GM21529 (cell line): ENCODE results near the gene RHAG.
A peak's percentile ranks its signal among the peaks of the same experiment; 100 is the strongest.
"Not testable (repeated sequence)": the region's sequence is repeated elsewhere in the genome, so short reads cannot be mapped to it uniquely, and the experiment has no call there.

Source experiments
- ATAC-seq: cut with Tn5 transposase; IDR thresholded peaks from one replicate; pipeline ENCODE4 v1.9.1; 2021; ENCODE audit not compliant: unreplicated experiment

The RHAG gene

DNA sequence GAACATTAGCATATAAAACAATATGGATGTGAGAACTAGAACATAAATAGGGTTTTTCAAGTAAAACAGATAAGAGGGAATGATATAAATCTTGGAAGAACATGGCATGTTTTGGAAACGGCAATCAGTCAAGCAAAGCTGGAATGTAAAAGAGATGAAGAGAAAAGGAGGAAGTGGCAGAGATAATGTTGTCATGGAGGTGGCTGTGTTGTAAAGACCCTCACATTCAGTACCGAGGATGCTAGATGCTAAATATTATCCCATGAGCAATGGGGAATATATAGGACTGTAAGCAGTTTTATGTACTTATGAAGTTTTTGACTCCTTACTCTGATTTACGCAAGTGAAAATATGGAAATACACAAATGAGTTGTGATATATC lies 702 bp upstream of the RHAG start:
- no peak for ATAC-seq

DNA sequence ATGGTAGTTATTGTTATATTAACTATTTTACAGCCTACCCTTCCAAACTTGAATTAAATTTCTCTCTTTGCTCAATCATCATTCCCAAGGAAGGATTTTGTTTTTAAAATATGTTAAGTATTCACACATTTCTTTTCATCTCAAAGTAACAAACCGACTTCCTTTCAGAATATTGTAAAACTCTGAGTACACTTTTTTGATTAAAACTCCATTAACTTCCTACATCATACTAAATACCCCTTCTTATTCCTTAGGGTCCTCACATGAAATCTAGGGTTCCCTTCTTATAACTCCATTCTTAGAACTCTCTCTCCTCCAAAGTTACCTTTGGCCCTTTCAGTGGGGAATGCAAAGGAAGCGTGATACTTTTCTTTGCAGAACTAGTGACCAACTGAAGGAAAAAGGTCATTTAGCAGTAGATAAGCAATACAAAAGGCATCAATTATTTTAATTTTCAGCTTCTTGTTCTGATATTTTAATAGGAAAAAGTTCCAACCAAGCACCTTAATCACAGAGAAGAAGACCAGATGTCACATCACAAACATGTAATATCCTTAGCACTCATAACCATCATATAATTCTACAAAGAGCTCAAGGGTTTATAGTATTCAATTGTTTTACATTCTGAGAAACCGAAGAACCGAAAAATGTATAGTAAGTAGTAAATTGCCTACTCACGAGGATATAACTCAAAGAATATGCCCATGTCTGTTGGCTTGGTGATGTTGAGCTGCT lies 494 bp downstream of the RHAG start:
- ATAC-seq = no peak

DNA sequence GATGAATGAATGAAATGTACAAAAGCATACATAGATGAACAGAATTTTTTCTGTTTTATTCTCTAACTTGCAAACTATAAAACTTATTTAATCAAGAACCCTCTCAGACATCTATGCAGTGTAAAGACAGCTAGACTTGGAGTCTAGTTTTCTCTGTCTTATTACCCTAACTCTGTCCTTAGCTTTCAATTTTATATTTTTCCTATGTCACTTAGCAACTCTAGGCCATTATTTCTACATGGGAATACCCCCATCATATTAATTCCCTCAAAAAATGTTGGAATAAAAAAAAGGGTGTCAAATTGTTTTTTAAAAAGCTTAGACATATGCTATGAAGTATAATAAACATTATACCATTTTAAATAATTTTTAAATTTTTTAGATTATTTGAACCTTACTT lies 1.2 kb downstream of the RHAG start:
- no peak for ATAC-seq

DNA sequence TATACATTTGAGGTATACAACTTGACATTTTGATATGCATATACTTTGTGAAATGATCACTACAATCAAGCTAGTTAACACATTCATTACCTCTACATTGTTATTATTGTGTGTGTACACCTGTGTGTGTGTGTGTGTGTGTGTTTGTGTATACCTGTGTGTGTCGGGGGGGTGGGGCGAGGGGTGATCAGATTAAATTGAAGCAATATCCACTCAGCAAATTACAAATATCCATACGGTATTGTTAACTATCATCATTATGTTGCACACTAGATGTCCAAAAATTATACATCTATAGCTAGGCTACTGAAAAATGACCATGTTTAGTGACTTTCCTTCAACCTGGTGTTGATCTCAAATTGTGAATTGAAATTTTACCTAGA lies 1.8 kb downstream of the RHAG start:
- no peak for ATAC-seq

DNA sequence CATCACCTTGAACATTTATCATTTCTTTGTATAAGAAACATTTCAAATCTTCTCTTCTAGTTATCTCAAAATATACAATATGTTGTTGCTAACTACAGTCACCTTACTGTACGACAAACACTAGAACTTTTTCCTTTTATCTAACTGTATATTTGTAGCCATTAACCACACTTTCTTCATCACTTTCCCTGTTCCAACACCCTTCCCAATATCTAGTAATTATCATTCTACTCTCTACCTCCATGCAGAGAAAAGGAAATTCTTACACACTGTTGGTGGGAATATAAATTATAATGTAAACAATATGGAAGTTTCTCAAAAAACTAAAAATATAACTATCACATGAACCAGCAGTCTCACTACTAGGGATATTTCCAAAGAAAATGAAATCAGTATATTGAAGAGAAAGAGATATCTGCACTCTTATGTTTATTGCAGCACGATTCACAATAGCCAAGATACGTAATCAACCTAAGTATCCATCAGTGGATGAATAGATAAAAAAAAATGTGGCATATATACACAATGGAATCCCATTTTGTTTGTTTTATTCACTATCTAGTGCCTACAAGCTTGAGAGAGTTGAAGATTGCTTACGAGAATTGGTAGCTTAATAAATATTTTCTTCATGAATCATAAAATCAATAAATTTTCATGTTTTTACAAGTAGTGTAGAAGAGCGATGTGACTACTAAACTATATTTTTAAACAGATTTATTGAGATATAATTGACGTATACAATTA lies 2.4 kb downstream of the RHAG start:
- ATAC-seq = no peak

DNA sequence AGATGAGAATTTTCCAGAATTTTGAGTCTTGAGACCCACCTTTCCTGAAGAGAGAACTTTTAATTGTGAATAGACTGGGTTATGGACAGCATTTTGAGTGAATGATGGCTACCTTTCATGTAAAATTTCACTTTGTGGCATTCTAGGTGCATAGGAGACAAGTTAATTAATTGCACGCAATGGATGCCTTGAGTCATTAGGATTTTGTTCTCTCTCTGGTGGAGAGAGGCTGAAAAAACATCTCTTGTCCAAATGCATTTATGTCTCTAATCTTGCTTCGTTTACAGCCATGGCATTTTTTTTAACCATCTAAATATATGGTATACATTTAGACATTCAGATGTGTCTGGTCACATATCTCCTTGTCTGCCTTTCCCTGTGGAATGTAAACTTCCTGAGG lies 3.1 kb downstream of the RHAG start:
- no peak for ATAC-seq

DNA sequence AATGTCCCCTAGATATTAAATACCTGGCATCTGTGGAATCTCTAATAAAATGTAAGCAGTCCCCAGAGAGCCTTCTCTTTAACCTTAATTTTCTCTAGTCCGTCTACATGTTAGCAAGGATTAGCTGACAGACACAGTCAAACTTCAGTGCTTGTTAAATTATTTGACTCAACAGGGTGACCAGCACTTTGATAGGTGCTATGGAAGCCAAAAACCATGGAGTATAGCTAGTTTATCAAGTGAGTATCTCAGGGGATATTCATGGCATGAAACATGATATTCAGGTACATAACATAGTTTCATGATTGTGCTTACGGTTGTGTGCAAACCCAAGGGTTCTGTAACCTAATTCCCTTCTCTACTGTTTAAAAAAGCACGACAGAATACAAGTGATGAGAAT lies 3.9 kb downstream of the RHAG start:
- no peak for ATAC-seq

DNA sequence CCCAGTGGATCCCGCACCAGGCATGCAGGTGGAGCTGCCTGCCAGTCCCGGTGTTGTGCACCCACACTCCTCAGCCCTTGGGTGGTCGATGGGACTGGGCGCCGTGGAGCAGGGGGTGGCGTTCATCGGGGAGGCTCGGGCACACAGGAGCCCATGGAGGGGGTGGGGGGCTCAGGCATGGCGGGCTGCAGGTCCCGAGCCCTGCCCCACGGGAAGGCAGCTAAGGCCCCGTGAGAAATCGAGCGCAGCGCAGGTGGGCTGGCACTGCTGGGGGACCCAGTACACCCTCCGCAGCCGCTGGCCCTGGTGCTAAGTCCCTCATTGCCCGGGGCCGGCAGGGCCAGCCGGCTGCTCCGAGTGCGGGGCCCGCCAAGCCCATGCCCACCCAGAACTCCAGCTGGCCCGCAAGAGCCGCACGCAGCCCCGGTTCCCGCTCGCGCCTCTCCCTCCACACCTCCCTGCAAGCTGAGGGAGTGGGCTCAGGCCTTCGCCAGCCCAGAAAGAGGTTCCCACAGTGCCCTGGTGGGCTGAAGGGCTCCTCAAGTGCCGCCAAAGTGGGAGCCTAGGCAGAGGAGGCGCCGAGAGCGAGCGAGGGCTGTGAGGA lies 7.1 kb downstream of the RHAG start:
- not testable (repeated sequence) for ATAC-seq

DNA sequence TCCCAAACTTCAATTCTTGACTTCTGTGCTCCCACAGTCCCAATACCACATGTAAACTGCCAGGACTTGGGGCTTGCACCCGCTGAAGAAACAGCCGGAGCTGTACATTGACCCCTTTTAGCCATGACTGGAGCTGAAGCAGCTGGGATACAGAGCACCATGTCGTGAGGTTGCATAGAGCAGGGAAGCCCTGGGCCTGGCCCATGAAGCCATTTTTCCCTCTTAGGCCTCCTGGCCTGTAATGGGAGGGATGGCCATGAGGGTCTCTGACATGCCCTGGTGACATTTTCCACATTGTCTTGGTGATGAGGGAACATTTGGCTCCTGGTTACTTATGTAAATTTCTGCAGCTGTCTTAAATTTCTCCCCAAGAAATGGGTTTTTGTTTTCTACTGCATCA lies 9.8 kb downstream of the RHAG start:
- no peak for ATAC-seq

DNA sequence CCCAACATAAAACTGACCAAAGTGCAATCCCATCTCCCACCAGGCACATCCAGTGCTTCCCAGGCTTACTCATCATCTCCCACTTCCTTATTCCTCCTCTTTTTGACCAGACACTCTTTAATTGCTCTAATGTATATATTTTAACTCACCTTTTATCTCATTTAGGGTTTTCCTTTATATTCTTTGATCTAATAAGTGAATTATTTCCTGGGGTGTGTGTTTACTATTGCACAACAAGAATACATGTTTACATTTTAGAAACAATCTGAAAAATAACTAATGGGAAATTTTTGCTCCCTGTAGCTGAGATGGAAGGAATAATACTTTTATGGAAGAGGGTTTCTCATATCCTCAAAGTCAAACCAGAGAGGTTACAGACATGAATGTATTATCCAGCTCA lies 18.4 kb downstream of the RHAG start:
- ATAC-seq = no peak

DNA sequence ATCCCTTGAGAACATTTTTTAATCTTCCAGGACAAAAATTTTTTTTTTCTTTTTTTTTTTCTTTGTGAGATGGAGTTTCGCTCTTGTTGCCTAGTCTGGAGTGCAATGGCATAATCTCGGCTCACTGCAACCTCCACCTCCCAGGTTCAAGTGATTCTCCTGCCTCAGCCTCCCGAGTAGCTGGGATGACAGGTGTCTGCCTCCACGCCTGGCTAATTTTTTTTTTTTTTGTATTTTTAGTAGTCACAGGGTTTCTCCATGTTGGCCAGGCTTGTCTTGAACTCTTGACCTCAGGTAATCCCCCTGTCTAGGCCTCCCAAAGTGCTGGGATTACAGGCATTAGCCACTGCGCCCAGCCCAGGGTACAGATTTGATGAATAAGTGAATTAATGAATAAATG lies 22.5 kb downstream of the RHAG start:
- ATAC-seq = not testable (repeated sequence)

DNA sequence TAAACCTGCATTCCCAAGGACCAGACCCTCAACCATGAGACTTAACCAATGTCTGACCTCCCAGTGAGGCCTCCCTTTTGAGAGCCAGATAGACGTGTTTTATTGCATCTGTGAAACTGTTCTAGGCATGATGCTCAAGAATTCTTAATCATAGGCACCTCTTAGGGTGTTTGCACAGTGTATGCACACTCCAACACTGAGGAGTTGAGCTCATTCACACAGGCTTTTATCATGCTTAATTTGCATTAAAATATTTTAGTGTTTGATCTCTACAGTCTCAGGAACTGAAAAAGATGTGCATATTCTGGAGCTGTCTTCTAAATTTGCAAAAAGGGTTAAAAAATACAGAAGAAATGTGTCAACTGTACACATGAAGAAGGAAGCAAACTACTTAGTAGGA lies 27.4 kb downstream of the RHAG start:
- ATAC-seq = no peak

DNA sequence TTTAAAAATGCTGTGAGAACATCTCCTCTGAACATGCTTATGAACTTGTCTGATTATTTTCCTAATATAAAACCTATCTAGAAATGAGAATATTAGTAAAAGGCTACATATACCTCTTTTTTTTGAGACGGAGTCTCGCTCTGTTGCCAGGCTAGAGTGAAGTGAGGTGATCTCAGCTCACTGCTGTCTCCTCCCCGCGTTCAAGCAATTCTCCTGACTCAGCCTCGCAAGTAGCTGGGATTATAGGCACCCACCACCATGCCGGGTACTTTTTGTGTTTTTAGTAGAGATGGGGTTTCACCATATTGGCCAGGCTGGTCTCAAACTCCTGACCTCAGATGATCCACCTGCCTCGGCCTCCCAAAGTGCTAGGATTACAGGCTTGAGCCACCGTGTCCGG lies 28.4 kb downstream of the RHAG start:
- not testable (repeated sequence) for ATAC-seq

DNA sequence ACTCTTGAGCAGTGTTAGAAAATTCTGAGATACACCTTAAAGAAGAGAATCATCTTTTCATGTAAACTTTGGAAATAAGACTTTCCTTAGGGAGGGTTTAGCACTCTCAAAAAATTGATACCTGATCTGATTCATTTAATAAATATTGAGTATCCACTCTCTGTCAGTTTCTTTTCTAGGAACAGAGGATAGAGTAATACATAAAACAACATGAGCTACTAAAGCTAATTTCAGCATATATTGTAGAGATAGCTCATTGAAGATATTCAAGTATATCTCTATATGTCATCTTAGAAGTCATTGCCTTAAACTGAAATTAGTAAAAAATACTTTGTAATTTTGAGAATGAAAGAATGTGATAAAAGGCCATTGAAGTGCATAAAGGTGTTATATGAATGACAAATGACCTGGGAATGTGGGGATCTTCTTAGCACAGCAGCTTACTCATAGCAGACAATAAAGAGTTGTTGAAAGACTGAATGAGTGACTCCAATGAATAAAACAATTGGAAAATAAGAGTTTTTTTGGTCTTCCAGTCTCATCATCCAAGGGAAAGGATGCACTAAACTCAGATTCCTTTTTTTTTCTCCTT lies 29.2 kb downstream of the RHAG start:
- ATAC-seq = no peak

DNA sequence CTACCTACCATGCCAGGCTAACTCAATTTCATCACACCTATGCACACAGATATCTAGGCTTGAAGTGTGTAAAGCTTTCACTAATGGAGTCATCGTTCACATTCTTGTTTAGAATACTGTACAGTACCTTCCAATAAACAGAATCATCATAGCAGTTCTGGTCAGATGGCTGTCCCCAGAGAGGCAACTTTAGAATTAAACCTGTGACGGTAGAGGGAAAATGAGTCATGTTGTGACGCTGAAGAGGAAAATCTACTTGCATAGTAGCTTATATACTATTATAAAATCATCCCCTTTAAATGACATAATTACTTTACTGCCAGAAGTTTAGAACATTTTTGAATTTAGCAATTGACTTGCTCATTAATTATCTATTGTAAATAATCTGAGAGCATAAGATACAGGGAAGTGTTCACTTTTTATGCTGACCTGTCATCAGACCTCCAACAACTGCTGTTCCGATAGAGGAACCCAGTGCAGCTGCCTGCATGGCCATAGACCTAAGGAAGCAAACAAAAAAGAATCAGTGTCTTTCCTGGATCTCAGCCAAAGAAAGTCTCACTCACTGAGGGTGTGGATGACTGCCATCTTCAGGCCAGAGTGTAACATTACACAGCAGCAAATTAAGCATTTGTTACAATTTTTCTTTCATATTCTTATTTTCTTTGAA lies 29.8 kb downstream of the RHAG start:
- ATAC-seq = peak; percentile 98

DNA sequence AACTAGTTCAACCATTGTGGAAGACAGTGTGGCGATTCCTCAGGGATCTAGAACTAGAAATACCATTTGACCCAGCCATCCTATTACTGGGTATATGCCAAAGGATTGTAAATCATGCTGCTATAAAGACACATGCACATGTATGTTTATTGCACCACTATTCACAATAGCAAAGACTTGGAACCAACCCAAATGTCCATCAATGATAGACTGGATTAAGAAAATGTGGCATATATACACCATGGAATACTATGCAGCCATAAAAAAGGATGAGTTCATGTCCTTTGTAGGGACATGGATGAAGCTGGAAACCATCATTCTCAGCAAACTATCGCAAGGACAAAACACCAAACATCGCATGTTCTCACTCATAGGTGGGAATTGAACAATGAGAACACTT lies 32.6 kb downstream of the RHAG start:
- ATAC-seq = not testable (repeated sequence)

DNA sequence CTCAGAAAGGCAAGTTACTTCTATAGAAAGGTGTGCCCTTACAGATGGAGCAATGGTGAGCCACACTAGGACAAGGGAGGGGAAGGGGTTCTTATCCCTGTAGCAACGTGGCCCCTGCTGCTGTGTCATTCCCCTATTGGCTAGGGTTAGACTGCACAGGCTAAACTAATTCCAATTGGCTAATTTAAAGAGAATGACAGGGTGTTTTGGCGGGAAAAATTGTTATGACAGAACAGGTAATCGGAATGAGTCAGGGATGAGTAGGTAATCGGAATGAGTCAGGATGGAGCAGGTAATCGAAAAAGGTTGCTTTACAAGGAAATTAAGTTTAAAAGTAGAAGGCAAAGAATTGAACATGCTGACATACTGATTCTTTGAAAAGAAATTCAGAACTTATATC lies 49.4 kb downstream of the RHAG start:
- ATAC-seq = not testable (repeated sequence)

DNA sequence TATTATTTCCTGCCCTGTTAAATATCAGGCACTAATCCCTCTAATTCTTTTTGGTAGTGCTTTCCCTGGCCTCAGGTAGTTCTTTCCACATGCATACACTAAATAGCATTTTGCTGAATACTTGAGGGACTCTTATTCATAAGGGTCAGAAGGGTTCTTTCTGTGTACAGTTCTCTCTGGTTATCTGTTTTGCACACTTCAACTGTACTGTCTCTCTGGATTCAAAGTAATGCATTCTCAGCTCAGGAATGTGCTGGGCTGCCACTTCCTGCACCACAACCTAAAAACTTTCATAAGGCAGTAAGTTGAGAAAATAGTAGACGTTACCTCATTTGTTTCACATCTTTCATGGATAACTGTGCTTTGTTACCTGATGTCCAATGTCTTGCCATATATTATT lies 54.1 kb downstream of the RHAG start:
- no peak for ATAC-seq

DNA sequence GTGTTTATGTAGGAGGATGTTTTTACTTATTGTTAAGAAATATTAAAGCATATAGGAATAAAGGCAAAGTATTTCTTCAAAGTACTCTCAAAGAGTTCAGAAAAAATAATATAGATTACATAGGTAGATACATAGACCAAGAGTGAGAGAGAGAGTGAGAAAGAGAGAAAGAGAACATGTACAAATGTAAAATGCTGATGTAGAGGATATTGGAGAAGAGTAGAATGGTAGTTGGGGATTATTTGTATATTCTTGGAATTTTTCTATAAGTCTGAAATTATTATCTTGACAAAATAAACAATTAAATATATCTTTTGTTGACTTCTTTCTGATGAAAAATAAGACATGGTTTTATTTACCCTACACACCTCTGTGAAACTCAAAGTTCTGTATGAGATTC lies 57.0 kb downstream of the RHAG start:
- ATAC-seq = no peak

DNA sequence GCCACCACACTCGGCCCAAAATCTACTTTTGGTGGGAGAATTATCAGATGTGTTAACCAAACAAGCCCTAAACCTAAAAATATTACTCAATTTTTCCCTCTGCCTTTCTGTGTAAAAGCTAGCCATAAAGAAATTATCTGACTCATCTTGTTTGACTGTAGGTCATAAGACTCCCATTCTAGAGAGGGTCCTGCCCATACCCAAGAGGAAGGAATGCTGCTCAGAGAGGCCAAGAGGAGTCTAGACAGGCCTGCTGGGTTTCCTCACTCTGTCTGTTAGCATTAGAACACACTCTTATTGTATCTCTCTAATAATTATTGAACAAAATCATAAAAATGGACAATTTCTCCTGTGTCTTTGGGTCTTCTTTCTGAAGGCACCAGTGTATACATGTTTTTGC lies 60.0 kb downstream of the RHAG start:
- ATAC-seq = no peak

DNA sequence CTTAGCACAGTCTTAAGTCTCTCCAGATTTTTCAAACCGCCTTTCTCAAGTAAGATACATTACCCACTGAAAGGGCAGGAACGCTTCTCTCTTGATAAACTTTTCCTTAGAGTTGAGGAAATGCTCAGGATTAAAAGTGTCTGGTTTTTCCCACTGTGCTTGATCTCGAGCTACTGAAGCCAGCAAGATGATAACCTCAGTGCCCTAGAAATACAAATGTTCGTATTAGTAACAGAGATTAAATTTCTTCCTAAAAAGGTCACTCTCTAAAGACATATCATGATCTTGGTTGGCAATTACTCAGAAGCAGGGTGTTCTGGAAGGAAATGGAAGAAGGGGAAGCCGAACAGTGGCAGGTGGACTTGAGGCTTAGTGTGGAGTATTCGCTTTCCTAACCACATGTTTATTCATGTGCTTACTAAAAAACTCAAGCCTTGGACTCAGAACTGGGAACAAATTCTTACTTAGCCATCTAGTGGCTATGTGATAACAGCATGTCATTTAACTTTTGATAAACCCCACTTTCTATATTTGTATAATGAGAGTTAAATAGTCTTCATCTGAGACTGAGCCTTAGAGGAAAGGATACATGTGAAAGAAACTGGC lies 66.1 kb downstream of the RHAG start:
- no peak for ATAC-seq
